T-helper 22 cell (primary cell): ENCODE measurements around the gene DUS2.
"Not testable (repeated sequence)": the region's sequence is repeated elsewhere in the genome, so short reads cannot be mapped to it uniquely, and the experiment has no call there.

Source experiments
- DNase-seq: peaks from one replicate; pipeline ENCODE4 v3.0.0-alpha.2; 2020; ENCODE audit warnings: low read depth

The DUS2 gene

DNA sequence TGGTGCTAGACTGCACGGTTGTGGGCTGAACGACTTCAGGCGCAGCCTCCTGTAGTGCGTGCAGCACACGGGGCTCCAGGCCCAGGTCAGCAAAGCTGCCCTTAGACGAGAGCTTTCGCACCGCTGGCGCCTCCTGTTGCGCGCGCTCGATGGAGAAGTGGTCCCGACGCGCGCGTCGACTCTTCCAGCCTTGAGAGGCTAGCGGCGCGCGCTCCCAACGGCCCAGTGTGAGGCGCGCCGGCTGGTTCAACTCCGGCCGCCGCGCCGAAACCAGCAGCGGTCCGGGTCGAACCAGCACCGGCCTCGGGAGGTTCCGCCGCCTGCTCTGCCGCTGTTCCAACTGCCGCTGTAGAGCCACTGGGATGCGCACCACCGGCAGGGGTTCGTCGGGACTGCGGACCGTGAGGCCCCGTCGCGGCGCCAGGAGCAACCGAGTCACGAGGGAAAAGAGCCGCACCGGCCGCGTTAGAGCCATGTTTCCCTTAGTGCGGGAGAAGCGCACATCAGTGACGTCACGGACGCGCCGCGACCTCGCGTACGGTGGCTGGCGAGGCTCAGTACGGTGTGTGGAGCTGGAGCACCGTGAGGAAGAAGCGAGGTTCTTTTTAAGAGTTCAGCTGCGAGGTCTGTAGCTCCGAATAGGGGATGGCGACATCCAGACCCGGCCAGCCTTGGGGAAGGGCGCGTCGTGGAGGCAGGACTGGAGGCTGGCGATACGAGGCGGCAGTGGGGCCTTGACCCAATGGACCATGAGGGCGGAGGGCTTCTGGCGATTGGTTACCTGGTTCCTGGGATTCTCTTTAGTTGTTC lies at the start of gene DUS2, which contains the start of gene DDX28:
Gene DUS2 (plus strand): TSS at position 557 of the 810 bp plus-strand sequence. CDS start 14,740 bp downstream, outside the sequence.
Gene DDX28 (minus strand): TSS at position 505 of the 810 bp plus-strand sequence. CDS start 30 bp downstream, at position 475.
- DNase-seq, result peak; percentile 83

DNA sequence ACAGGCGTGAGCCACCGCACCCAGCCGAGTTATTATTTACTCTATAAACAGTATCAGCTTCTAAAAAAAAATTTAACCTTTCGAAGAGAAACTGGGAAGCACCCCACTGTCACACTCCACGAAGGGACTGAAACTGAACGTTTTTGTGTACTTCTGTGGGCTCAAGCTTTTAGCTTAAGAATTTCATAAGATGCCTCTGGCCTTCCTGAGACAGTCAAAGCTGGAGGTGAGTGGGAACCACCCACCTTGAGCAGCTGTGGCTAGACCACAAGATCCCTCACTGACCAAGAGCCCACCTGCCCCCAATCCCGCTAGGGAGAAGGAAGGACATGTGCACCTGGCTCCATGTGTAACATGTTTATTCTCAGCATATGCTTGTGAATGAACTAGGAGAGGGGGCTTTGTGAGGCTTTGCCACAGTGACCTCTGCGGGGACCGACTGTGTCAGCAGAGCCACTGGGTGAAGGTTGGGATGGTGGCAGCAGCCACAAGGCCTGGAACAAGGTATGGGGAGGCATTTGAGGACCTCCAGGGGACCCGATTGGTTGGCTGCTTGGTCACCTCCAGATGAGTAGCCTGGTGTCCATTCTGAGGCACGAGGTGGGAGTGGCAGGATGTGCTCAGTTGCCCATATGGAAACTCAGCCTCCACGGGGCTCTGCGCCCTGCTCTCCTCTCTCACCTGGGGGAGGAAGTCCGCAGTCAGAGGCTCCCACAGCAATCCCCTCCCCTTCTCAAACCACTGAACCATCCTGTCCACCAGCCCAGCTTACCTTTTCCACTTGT lies 47.6 kb upstream of the DUS2 start:
- DNase-seq, result no peak

- DNase-seq, result no peak
Measured at GRCh38 chr16:67976205-67976604, 46.9 kb upstream of the DUS2 start.

GRCh38 chr16:67977005-67977404 lies 46.1 kb upstream of the DUS2 start:
- no peak for DNase-seq

DNA sequence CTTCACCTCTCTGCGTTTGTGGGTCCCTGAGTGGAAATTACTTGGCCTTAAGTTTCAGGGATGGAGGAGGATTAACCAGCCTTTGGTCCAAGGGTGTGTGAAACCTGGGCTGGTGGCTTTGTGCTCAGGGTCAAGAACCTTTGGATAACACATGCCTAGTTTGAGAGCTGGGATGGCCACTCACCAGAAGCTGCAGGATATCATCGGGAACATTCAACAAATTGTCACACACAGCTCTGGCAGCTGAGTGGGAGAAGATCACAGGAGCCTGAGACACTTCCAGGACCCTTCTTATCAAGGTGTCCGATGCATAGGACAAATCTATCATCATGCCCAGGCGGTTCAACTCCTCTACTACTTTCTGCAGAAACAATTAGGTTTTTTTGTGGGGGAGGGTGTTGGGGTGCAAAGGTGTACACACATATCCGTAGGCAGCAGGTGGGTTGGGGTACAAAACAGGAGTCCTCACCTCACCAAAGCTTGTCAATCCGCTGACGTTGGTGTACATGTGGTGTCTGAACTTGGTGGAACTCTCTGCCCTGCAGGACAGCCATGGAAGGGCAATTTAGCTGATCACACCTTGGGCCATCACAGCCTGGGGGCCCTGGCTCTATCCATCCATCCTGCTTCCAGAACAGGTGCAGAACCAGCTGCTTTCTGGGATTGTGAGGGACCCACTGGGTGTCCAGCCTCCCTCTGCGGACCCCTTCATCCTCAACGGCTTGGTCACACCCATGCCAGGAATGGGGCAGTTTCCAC lies 45.4 kb upstream of the DUS2 start:
- no peak for DNase-seq

DNA sequence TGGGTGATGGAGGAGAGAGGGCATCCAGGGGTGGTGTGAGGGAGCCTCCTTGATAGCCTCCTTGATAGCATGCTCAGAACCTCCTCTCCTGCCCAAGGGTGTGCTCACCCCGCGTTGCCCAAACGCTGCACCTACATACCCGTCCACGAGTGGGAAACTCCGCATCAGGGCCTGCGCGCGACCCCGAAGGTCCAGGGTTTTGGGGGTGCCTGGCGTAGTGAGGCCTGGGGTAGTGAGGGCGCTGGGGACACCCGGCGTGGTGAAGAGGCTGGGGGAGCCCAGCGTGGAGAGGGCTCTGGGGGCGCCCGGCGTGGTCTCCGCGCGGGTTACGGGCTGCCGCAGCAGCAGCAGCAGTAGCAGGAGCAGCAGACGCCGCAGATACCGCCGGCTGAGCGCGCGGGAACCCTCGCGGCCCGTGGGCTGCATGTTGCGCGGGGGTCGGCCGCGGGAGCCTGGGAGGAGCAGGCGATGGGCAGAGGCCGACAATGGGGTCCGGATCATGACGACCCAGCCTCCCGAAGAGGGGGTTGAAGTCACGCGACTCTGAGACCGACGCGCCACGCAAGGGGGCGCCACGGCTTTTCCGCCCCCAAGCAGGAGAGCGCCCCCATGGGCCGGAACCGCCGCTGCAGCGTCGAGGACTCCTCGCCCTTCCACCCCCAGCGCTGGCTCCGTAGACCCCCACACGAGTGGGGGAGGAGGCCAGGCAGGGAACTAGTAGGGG lies 43.0 kb upstream of the DUS2 start, which contains the start of gene DPEP3:
Gene DPEP3 (minus strand): TSS at position 545 of the 724 bp plus-strand sequence. CDS start 119 bp downstream, at position 426.
- no peak for DNase-seq

- no peak for DNase-seq
Measured at GRCh38 chr16:67982011-67982696, 40.9 kb upstream of the DUS2 start.

GRCh38 chr16:67986949-67987348 lies 36.1 kb upstream of the DUS2 start:
- DNase-seq, result no peak

- no peak for DNase-seq
Measured at GRCh38 chr16:67987460-67988160, 35.5 kb upstream of the DUS2 start.

DNA sequence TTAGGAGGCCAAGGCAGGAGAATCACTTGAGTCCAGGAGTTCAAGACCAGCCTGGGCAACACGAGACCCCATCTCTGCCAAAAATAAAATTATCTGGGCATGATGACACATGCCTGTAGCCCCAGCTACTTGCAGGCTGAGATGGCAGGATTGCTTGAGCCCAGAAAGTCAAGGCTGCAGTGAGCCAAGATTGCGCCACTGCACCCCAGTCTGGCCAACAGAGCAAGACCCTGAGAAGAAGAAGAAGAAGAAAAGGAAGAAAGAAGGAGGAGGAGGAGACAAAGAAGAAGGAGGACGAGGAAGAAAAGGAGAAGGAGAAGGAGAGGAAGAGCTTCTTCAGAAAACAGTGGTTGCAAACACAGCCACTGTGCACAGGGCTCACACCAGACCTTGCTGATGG lies 34.4 kb upstream of the DUS2 start:
- DNase-seq, result no peak

DNA sequence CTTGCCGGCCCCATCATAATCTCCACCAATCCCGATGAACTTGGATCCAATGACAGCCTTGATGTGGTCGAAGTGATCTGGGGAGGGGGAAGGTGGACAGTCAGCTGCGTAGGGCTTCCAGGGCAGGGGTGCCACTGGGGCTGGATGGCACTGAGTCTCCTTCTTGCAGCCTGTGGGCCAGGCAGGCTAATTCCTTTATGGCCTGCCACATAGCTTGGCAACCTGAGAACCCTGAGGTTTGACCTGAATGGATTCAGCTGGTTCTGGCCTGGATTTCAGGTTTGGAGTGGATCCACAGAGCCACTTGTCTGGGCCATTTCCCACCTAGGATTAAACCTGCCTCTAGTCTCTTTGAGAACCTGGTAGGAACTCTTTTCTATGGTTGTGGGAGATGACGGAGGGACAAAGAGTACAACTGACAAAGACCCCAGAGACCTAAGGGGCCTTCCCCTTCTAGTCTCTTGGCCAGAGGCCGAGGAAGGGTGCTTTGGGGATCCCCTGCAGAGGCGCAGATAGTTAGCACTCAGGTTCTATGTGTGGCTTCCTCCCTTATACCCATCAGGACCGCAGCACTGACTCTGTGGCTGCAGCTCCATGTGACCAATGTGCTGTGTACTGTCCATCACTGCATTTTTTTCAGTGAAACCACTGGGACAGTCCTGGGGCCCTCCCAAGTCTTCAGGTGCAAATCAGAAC lies 33.6 kb upstream of the DUS2 start:
- DNase-seq, result no peak

GRCh38 chr16:67990018-67990386 lies 33.1 kb upstream of the DUS2 start:
- DNase-seq, result no peak

DNA sequence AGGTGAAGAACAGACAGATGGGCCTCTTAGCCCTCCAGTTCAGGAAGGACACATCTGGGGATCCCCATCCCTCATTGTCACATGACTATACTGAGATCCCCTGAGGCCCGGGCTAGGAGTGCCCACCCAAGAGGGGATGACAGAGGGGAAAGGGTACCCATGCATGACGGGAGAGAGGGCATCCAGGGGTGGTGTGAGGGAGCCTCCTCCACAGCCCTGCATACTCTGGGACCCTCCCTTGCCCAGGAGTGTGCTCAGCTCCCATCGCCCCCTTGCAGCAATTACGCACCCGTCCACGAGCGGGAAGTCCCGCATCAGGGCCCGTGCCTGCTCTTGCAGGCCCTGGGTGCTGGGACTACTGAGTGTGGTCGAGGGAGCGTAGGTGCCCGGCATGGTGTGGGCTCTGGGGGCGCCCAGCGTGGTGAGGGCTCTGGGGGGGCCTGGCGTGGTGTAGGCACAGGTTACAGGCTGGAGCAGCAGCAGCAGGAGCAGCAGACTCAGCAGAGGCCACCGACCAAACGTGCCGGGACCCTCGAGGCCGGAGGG lies 30.4 kb upstream of the DUS2 start:
- DNase-seq, result no peak

GRCh38 chr16:67993207-67994039 lies 29.7 kb upstream of the DUS2 start:
- peak; percentile 67 for DNase-seq

DNA sequence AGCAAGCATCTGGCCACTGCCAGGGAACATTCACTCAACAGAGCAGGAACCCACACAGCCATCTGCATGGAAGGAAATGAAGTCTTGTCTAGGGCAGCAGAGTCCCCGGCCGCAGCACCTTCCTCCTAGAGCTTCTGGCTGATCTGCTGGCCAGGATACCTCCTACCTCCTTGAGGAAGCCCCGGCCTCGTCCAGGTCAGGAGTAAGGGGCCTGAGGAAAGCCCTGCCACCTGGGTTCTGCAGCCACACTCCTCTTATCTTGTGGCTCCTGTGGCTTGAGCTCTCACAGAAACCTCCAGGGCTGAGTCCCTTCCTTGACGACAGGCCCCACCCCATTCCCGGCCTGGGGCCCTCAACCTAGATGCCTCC lies 29.1 kb upstream of the DUS2 start:
- DNase-seq, result not testable (repeated sequence)

GRCh38 chr16:67995423-67995822 lies 27.7 kb upstream of the DUS2 start:
- no peak for DNase-seq

DNA sequence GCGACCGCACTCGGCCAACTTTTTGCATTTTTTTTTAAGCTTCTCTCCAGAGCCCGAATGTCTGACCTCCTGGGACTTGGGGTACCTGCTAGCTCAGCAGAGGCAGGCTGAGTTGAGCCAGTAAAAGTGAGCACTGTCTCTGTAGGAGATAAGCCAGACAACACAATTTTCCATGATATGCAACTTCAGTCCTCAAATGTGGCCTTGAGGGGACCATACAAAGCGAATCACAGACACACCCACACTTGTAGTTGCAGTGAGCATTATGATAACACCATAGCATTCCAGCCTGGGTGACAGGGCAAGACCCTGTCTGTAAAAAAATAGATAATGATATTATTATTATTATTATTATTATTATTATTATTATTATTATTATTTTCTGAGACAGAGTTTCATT lies 26.4 kb upstream of the DUS2 start:
- DNase-seq, result no peak

- DNase-seq, result not testable (repeated sequence)
Measured at GRCh38 chr16:67998231-67998778, 24.8 kb upstream of the DUS2 start.
